C4-2B (cell line): ENCODE data around the gene THADA.
A peak's percentile ranks its signal among the peaks of the same experiment; 100 is the strongest.

Source experiments
- H3K27ac ChIP-seq: fragments of 450-650 bp; 2 replicates; pipeline ENCODE4 v1.5.1; 2017
- CTCF ChIP-seq: fragments of 450-650 bp; conservative IDR thresholded peaks from 2 replicates; pipeline ENCODE4 v1.5.1; 2017; ENCODE audit warnings: mild to moderate bottlenecking
- ZFX ChIP-seq: fragments of 450-650 bp; IDR thresholded peaks from 2 replicates; pipeline ENCODE4 v1.6.1; 2017

THADA gene

GRCh38 chr2:43220229-43220751 lies 375.5 kb downstream of the THADA start:
- peak overlapping the region; percentile 89 for H3K27ac ChIP-seq
- TF ChIP-seq CTCF (no peak), ZFX (peak; percentile 23; the same call in 1 of the 2 replicates)

DNA sequence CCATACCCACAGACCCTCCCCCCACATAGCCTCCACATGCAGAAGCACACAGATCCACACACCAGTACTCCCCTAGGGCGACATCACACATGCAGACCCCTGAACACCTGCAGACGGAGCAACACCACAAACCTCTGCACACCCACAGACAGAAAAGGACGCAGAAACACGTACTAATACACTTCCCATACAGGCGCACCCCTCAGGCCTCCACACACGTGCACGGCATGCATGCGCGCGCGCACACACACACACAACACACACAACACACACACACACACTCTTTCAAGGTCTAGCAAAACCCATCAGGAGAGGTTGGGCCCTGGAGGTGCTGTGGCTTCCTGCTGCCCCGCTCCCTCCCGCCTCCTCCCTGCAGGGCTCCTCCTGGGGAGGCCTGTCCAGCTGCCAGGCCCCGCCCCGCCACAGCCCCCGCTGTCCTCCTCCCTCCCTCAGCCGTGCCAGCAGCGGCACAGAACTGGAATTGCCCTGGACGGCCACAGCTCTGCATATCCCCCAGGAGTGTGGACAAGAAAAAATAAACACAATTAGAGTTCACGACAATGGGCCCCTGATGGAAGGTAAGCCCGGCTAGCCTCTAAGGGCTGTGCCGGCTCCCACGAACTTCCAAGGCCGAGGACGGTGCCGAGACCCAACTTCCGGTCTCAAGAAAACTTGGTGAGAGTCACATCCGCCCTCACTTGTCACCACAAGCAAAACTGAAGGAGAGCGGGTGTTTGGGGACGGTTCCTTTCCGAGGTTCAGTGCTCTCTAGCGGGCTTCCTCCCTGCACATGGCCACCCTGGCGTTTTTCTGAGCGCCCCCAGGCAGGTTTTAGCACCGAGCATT lies 376.2 kb downstream of the THADA start:
- H3K27ac ChIP-seq: peak overlapping the region; percentile 89
- TF ChIP-seq CTCF (no peak), ZFX (peak; percentile 69)

DNA sequence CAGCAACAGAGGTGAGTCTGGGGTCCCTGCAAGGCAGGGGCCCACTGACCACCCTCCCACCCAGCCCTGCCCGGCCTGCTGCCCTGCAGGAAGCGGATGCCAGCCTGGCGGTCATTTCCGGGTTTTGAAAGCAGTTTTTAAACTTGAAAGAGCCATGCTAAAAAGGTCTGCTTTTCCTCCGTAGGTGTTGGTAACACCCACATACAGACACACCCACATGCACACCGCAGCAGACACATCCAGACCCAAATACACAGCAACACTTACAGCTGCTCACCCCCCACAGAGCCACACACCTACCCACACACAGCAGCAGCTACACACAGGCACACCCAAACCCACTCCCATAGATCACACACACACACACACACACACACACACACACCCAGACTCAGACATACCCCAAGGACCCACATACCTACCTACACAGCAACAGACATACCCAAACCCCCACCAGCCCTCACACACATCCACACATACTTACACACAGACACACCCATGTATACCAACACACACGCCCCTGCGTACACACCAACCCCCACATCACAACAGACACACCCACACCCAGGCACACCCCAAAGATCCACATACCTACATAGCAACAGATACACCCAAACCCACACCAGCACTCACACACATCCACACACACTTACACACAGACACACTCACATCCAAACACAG lies 377.0 kb downstream of the THADA start:
- no peak for TF ChIP-seq CTCF
- H3K27ac ChIP-seq: peak overlapping the region; percentile 89

DNA sequence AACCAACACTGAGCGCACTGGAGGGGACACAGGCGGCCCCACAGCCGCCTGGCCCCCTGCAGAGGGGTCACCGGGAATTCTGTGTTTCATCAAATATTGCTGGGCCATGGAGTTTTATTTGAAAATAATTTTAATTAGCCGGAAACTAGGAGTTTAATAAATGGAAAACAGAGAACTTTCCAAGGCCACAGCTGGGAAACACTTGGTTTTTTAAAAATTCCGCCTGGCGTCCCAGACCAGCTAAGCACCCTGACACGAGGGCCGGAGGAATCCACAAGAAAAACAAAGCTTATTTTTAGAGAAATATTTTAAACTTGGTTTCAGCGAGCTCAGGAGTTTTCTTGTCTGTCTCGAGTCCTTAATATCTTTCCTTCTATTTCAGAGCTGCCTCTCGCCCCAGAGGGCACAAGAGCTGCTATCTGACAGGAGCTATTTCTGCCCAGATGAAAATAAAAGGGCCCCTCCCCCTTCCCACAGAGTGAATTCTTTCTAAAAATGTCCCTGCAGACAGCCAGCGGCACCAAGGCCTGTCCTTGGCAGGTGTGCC lies 377.6 kb downstream of the THADA start:
- no peak overlapping the region; the same call in 1 of the 2 replicates for H3K27ac ChIP-seq
- TF ChIP-seq ZFX (no peak), CTCF (no peak)

- H3K27ac ChIP-seq: no peak overlapping the region
Observed at GRCh38 chr2:43217228-43218154, 378.3 kb downstream of the THADA start.

GRCh38 chr2:43216629-43217028 lies 379.2 kb downstream of the THADA start:
- no peak overlapping the region for H3K27ac ChIP-seq
- TF ChIP-seq CTCF (no peak), ZFX (no peak)

More at GRCh38 chr2:43217228-43218154, 378.3 kb downstream of the THADA start:
- TF ChIP-seq CTCF (no peak), ZFX (no peak)
